22Rv1 (cell line): ENCODE data around the gene F2R.

Source experiments
- H3K27ac ChIP-seq: fragments of 450-650 bp; 2 replicates; pipeline ENCODE4 v1.5.1; 2017
- CTCF ChIP-seq: fragments of 450-650 bp; IDR thresholded peaks from 2 replicates; pipeline ENCODE4 v1.5.1; 2017; ENCODE audit warnings: mild to moderate bottlenecking
- ZFX ChIP-seq: fragments of 450-650 bp; IDR thresholded peaks from 2 replicates; pipeline ENCODE4 v1.6.1; 2017; ENCODE audit warnings: antibody characterized with exemption, borderline replicate concordance

The F2R gene

GRCh38 chr5:76744632-76745031 is 28.7 kb downstream of the F2R start:
- TF ChIP-seq CTCF = no peak
- no peak for TF ChIP-seq ZFX

GRCh38 chr5:76745670-76746069 is 29.7 kb downstream of the F2R start:
- TF ChIP-seq ZFX = no peak
- TF ChIP-seq CTCF = no peak
- H3K27ac ChIP-seq = no peak overlapping the region

More at GRCh38 chr5:76744632-76745031, 28.7 kb downstream of the F2R start:
- no peak overlapping the region for H3K27ac ChIP-seq

- TF ChIP-seq ZFX = no peak
- no peak overlapping the region for H3K27ac ChIP-seq
Observed at GRCh38 chr5:76746677-76747076, 30.8 kb downstream of the F2R start.

- H3K27ac ChIP-seq = no peak overlapping the region
- TF ChIP-seq ZFX (no peak), CTCF (no peak)
Observed at GRCh38 chr5:76747706-76748105, 31.8 kb downstream of the F2R start.

GRCh38 chr5:76751291-76751690 is 35.4 kb downstream of the F2R start:
- TF ChIP-seq CTCF = no peak
- no peak for TF ChIP-seq ZFX

GRCh38 chr5:76754668-76755078 is 38.7 kb downstream of the F2R start:
- TF ChIP-seq ZFX = no peak
- TF ChIP-seq CTCF = no peak
- no peak overlapping the region for H3K27ac ChIP-seq

More at GRCh38 chr5:76751291-76751690, 35.4 kb downstream of the F2R start:
- H3K27ac ChIP-seq = no peak overlapping the region

- no peak for TF ChIP-seq ZFX
- TF ChIP-seq CTCF = no peak
- no peak overlapping the region for H3K27ac ChIP-seq
Observed at GRCh38 chr5:76755779-76756637, 40.1 kb downstream of the F2R start.
